ENCODE results near the gene CD209. TPM values are rescaled to one million over a fixed set of nuclear protein-coding genes. Genes with fewer than 3 reads are reported as not detected.

CD209 gene
- polyA plus RNA-seq, 3 donors: 1.1 to 2.1 (median 1.8) TPM

GRCh38 chr19:7715671-7716070 is 31.7 kb downstream of the CD209 start:
- H3K9ac ChIP-seq (ENCODE audit: insufficient read depth, low read length, poor library complexity, severe bottlenecking): no peak overlapping the region
- Mint-ChIP-seq H3K4me3 (no peak overlapping the region), H3K4me1 (peaks cover 40% of the 10 kb centered on the region), H3K27me3 (ENCODE audit: low read depth in 3 of 3) (peaks cover 0 to 4% (median 0%) of the 10 kb centered on the region in 3 donors), H3K27ac (peak overlapping the region; percentile 95 to 99 (median 98)), H3K36me3 (peaks cover 0 to 7% of the 10 kb centered on the region in 2 donors), H3K9me3 (peaks cover 3 to 14% (median 9%) of the 10 kb centered on the region in 7 donors)
- no peak overlapping the region for H2AFZ ChIP-seq (ENCODE audit: insufficient read depth, low read depth, low read length, poor library complexity, severe bottlenecking)
- no peak for TF ChIP-seq CTCF (IDR thresholded peaks at IDR 0.05)
- H3K4me2 ChIP-seq (replicated peaks; ENCODE audit: extremely low read depth, low read length, poor library complexity, severe bottlenecking): no peak overlapping the region
- H3K4me1 ChIP-seq (ENCODE audit: control insufficient read depth in 1 of 2, insufficient read depth in 2 of 2, low read length in 2 of 2): peaks cover 45 to 49% of the 10 kb centered on the region in 2 donors
- H3K27ac ChIP-seq (ENCODE audit: low read depth in 1 of 2, low read length in 2 of 2): peak overlapping the region in 1 of 2 donors; percentile 83
- H4K20me1 ChIP-seq (ENCODE audit: insufficient read depth, low read length): no peaks in the 10 kb centered on the region
- WGBS (ENCODE audit: insufficient coverage): no CpG with 5 or more reads among the region's 1 CpG
- intact Hi-C loops (cut with micrococcal nuclease): no loop called here
- peaks cover 6 to 7% of the 10 kb centered on the region in 2 donors for H3K9me3 ChIP-seq (replicated peaks in 1 of 2; ENCODE audit: control insufficient read depth in 1 of 2, insufficient read depth in 1 of 2, low read length in 2 of 2)
- H3K36me3 ChIP-seq (replicated peaks in 1 of 2; ENCODE audit: control insufficient read depth in 1 of 2, insufficient read depth in 2 of 2, low read length in 2 of 2): no peaks in the 10 kb centered on the region
- no peaks in the 10 kb centered on the region for H3K27me3 ChIP-seq (ENCODE audit: control insufficient read depth in 2 of 2, insufficient read depth in 2 of 2, low read length in 2 of 2)
- H3K79me2 ChIP-seq (ENCODE audit: insufficient read depth, low read length): no peaks in the 10 kb centered on the region
- no peak for DNase-seq
- H3K4me3 ChIP-seq (replicated peaks in 1 of 3; ENCODE audit: low read depth in 2 of 3, low read length in 3 of 3): no peak overlapping the region

- WGBS (ENCODE audit: insufficient coverage): 50% methylated on average over 2 of the region's 5 CpGs
- H3K9ac ChIP-seq (ENCODE audit: insufficient read depth, low read length, poor library complexity, severe bottlenecking): no peak overlapping the region
- no peak for TF ChIP-seq CTCF (IDR thresholded peaks at IDR 0.05)
- H2AFZ ChIP-seq (ENCODE audit: insufficient read depth, low read depth, low read length, poor library complexity, severe bottlenecking): peak overlapping the region; percentile 46
- H3K4me2 ChIP-seq (replicated peaks; ENCODE audit: extremely low read depth, low read length, poor library complexity, severe bottlenecking): no peak overlapping the region
- no peak overlapping the region for H3K4me3 ChIP-seq (replicated peaks in 1 of 3; ENCODE audit: low read depth in 2 of 3, low read length in 3 of 3)
- peak overlapping the region; percentile 16 to 54 for H3K27ac ChIP-seq (ENCODE audit: low read depth in 1 of 2, low read length in 2 of 2)
- no peaks in the 10 kb centered on the region for H4K20me1 ChIP-seq (ENCODE audit: insufficient read depth, low read length)
- H3K36me3 ChIP-seq (replicated peaks in 1 of 2; ENCODE audit: control insufficient read depth in 1 of 2, insufficient read depth in 2 of 2, low read length in 2 of 2): no peaks in the 10 kb centered on the region
- H3K4me1 Mint-ChIP-seq: peaks cover 64% of the 10 kb centered on the region
- H3K36me3 Mint-ChIP-seq: peaks cover 0 to 3% of the 10 kb centered on the region in 2 donors
- H3K9me3 Mint-ChIP-seq: peaks cover 0 to 2% (median 0%) of the 10 kb centered on the region in 7 donors
- intact Hi-C loops (cut with micrococcal nuclease): no loop called here
- peaks cover 0 to 4% (median 4%) of the 10 kb centered on the region in 3 donors for H3K27me3 Mint-ChIP-seq (ENCODE audit: low read depth in 3 of 3)
- H3K9me3 ChIP-seq (replicated peaks in 1 of 2; ENCODE audit: control insufficient read depth in 1 of 2, insufficient read depth in 1 of 2, low read length in 2 of 2): no peaks in the 10 kb centered on the region
- peak overlapping the region; percentile 2 to 83 (median 77) for H3K27ac Mint-ChIP-seq
- H3K4me1 ChIP-seq (ENCODE audit: control insufficient read depth in 1 of 2, insufficient read depth in 2 of 2, low read length in 2 of 2): peaks cover 76% of the 10 kb centered on the region in 2 donors
- peak overlapping the region in 1 of 2 donors; percentile 51 for H3K4me3 Mint-ChIP-seq
- no peaks in the 10 kb centered on the region for H3K27me3 ChIP-seq (ENCODE audit: control insufficient read depth in 2 of 2, insufficient read depth in 2 of 2, low read length in 2 of 2)
- no peak for DNase-seq
- H3K79me2 ChIP-seq (ENCODE audit: insufficient read depth, low read length): no peaks in the 10 kb centered on the region
Observed at GRCh38 chr19:7710616-7711015, 36.7 kb downstream of the CD209 start.

Data from CD14-positive monocyte (primary cell).